MM.1S (cell line): Measurements from ENCODE around the gene CHSY3.

Experiments
- DNase-seq: peaks from one replicate; pipeline ENCODE4 v3.0.0-alpha.2; 2015
- H2AFZ ChIP-seq: fragments of 300-600 bp; sonication (generic); 2 replicates; pipeline ENCODE4 v1.6.0; 2016; ENCODE audit warnings: antibody characterized with exemption, low read length
- H3F3A ChIP-seq: fragments of 300-600 bp; sonication (generic); 2 replicates; pipeline ENCODE4 v1.6.1; 2016; ENCODE audit warnings: mild to moderate bottlenecking, antibody characterized with exemption, low read length, moderate library complexity, mixed read lengths; ENCODE audit not compliant: insufficient read depth
- H3K27ac ChIP-seq: fragments of 300-600 bp; sonication (generic); 2 replicates; pipeline ENCODE4 v1.5.1; 2016; ENCODE audit warnings: mild to moderate bottlenecking, low read length
- H3K27me3 ChIP-seq: fragments of 300-600 bp; sonication (generic); replicated peaks from 2 replicates; pipeline ENCODE4 v1.6.0; 2016; ENCODE audit warnings: low read length; ENCODE audit not compliant: insufficient read depth
- H3K36me3 ChIP-seq: fragments of 300-600 bp; sonication (generic); replicated peaks from 2 replicates; pipeline ENCODE4 v1.6.1; 2016; ENCODE audit warnings: mild to moderate bottlenecking, low read length, mixed read lengths; ENCODE audit not compliant: insufficient read depth
- H3K4me1 ChIP-seq: fragments of 300-600 bp; sonication (generic); 2 replicates; pipeline ENCODE4 v1.6.1; 2016; ENCODE audit warnings: low read length, mixed read lengths
- H3K4me2 ChIP-seq: fragments of 300-600 bp; sonication (generic); 2 replicates; pipeline ENCODE4 v1.6.0; 2016; ENCODE audit warnings: low read depth, low read length
- H3K4me3 ChIP-seq: fragments of 300-600 bp; sonication (generic); 2 replicates; pipeline ENCODE4 v1.5.1; 2016; ENCODE audit warnings: low read length, mixed read lengths
- H3K79me2 ChIP-seq: fragments of 300-600 bp; sonication (generic); 2 replicates; pipeline ENCODE4 v1.6.1; 2016; ENCODE audit warnings: mixed run types, low read length, mixed read lengths
- H3K9ac ChIP-seq: fragments of 300-600 bp; sonication (generic); 2 replicates; pipeline ENCODE4 v1.6.1; 2016; ENCODE audit warnings: low read length, mixed read lengths
- H3K9me2 ChIP-seq: fragments of 300-600 bp; sonication (generic); replicated peaks from 2 replicates; pipeline ENCODE4 v1.6.1; 2016; ENCODE audit warnings: mild to moderate bottlenecking, low read length, mixed read lengths; ENCODE audit not compliant: insufficient read depth
- H3K9me3 ChIP-seq: fragments of 300-600 bp; sonication (generic); replicated peaks from 2 replicates; pipeline ENCODE4 v1.6.1; 2016; ENCODE audit warnings: mild to moderate bottlenecking, low read length, mixed read lengths; ENCODE audit not compliant: insufficient read depth
- H4K20me1 ChIP-seq: fragments of 300-600 bp; sonication (generic); 2 replicates; pipeline ENCODE4 v1.6.1; 2016; ENCODE audit warnings: mild to moderate bottlenecking, low read length, moderate library complexity, mixed read lengths; ENCODE audit not compliant: insufficient read depth
- CTCF ChIP-seq: fragments of 300-600 bp; sonication (generic); IDR thresholded peaks from 2 replicates; pipeline ENCODE4 v1.5.1; 2016; ENCODE audit warnings: antibody characterized with exemption, low read length, mixed read lengths
- EZH2 ChIP-seq: fragments of 300-600 bp; sonication (generic); optimal IDR thresholded peaks from 2 replicates; pipeline ENCODE3; 2017; ENCODE audit warnings: low read depth, mild to moderate bottlenecking, antibody characterized with exemption, low read length, mixed read lengths
- EZH2phosphoT487 ChIP-seq: fragments of 300-600 bp; sonication (generic); IDR thresholded peaks from 2 replicates; pipeline ENCODE4 v1.6.1; 2018; ENCODE audit warnings: antibody characterized with exemption, low read length

The CHSY3 gene

GRCh38 chr5:130023604-130024003 is 119.3 kb downstream of the CHSY3 start:
- Histone ChIP-seq H3K36me3 (no peaks in the 10 kb centered on the region), H3K4me3 (no peak overlapping the region), H3K4me1 (no peaks in the 10 kb centered on the region), H3K4me2 (no peak overlapping the region), H3K9me3 (no peaks in the 10 kb centered on the region), H3F3A (no peaks in the 10 kb centered on the region), H4K20me1 (no peaks in the 10 kb centered on the region), H3K9ac (no peak overlapping the region), H3K27me3 (no peaks in the 10 kb centered on the region), H3K79me2 (no peaks in the 10 kb centered on the region), H3K27ac (no peak overlapping the region), H2AFZ (no peak overlapping the region), H3K9me2 (no peaks in the 10 kb centered on the region)
- TF ChIP-seq EZH2 (no peak), CTCF (no peak), EZH2phosphoT487 (no peak)
- DNase-seq = no peak

- no peak for TF ChIP-seq CTCF
- no peak for TF ChIP-seq EZH2
- TF ChIP-seq EZH2phosphoT487 = no peak
- no peaks in the 10 kb centered on the region for H3K4me1 ChIP-seq
- H3K36me3 ChIP-seq = no peaks in the 10 kb centered on the region
- H3K4me3 ChIP-seq = no peak overlapping the region
- no peaks in the 10 kb centered on the region for H3K79me2 ChIP-seq
- no peaks in the 10 kb centered on the region for H3K9me3 ChIP-seq
- H3K27me3 ChIP-seq = no peaks in the 10 kb centered on the region
- DNase-seq = no peak
- H4K20me1 ChIP-seq = no peaks in the 10 kb centered on the region
- no peak overlapping the region for H2AFZ ChIP-seq
- H3K4me2 ChIP-seq = no peak overlapping the region
- H3K9ac ChIP-seq = no peak overlapping the region
- H3F3A ChIP-seq = no peaks in the 10 kb centered on the region
- H3K27ac ChIP-seq = no peak overlapping the region
- H3K9me2 ChIP-seq = no peaks in the 10 kb centered on the region
Observed at GRCh38 chr5:130024006-130024405, 119.7 kb downstream of the CHSY3 start.

- DNase-seq = no peak
- no peak overlapping the region for H3K9ac ChIP-seq
- no peak overlapping the region for H3K4me3 ChIP-seq
- no peaks in the 10 kb centered on the region for H4K20me1 ChIP-seq
- H3K9me2 ChIP-seq = no peaks in the 10 kb centered on the region
- H3K79me2 ChIP-seq = no peaks in the 10 kb centered on the region
- no peaks in the 10 kb centered on the region for H3F3A ChIP-seq
- H3K27ac ChIP-seq = no peak overlapping the region
- no peaks in the 10 kb centered on the region for H3K9me3 ChIP-seq
- no peak overlapping the region for H3K4me2 ChIP-seq
- H3K27me3 ChIP-seq = no peaks in the 10 kb centered on the region
- TF ChIP-seq EZH2phosphoT487 (no peak), CTCF (no peak), EZH2 (no peak)
- H2AFZ ChIP-seq = no peak overlapping the region
- H3K4me1 ChIP-seq = no peaks in the 10 kb centered on the region
- H3K36me3 ChIP-seq = no peaks in the 10 kb centered on the region
Observed at GRCh38 chr5:130025511-130025910, 121.2 kb downstream of the CHSY3 start.
